Liver (tissue), 9 donors: ENCODE results near the gene RANBP17. TPM values are rescaled to one million over a fixed set of nuclear protein-coding genes. Genes with fewer than 3 reads are reported as not detected.

Experiments
- DNase-seq: peaks from one replicate; pipeline ENCODE4 v3.0.0-alpha.2; 2017; ENCODE audit warnings: low spot score
- H3K27ac ChIP-seq, 2 donors: one replicate each; pipeline ENCODE4 v1.7.0; 2013; ENCODE audit warnings: inconsistent platforms in 2 of 2, low read length in 2 of 2, control low read depth in 1 of 2, low read depth in 1 of 2, mild to moderate bottlenecking in 1 of 2
- H3K27me3 ChIP-seq, 4 donors: one replicate each; pipeline versions ENCODE4 v1.6.1 to v1.7.0; 2013; ENCODE audit warnings: low read length in 3 of 4, inconsistent platforms in 1 of 4, mild to moderate bottlenecking in 1 of 4, moderate library complexity in 1 of 4; ENCODE audit not compliant: control insufficient read depth in 4 of 4, insufficient read depth in 4 of 4
- H3K36me3 ChIP-seq, 4 donors: one replicate each; pipeline versions ENCODE4 v1.6.1 to v1.7.0; 2013; ENCODE audit warnings: low read length in 3 of 4, mild to moderate bottlenecking in 3 of 4, low read depth in 1 of 4, moderate library complexity in 1 of 4; ENCODE audit not compliant: control insufficient read depth in 4 of 4, insufficient read depth in 3 of 4
- H3K4me1 ChIP-seq, 4 donors: one replicate each; pipeline versions ENCODE4 v1.6.1 to v1.7.0; 2013; ENCODE audit warnings: low read length in 3 of 4, mild to moderate bottlenecking in 3 of 4, moderate library complexity in 1 of 4; ENCODE audit not compliant: control insufficient read depth in 4 of 4, insufficient read depth in 4 of 4
- H3K4me3 ChIP-seq, 3 donors: one replicate each; pipeline versions ENCODE4 v1.6.1 to v1.7.0; 2013; ENCODE audit warnings: low read length in 3 of 3, control low read depth in 1 of 3, low read depth in 1 of 3, mild to moderate bottlenecking in 1 of 3
- H3K9ac ChIP-seq, 2 donors: one replicate each; pipeline ENCODE4 v1.7.0; 2013; ENCODE audit warnings: low read length in 2 of 2, mild to moderate bottlenecking in 2 of 2, moderate library complexity in 2 of 2, control low read depth in 1 of 2, low read depth in 1 of 2
- H3K9me3 ChIP-seq, 4 donors: one replicate each; pipeline versions ENCODE4 v1.6.1 to v1.7.0; 2013; ENCODE audit warnings: low read length in 3 of 4; ENCODE audit not compliant: control insufficient read depth in 4 of 4
- EGR1 ChIP-seq, 2 donors: IDR thresholded peaks; 2 replicates each; pipeline ENCODE4 v1.6.1; 2016 to 2018; ENCODE audit warnings: antibody characterized with exemption in 2 of 2, low read depth in 2 of 2
- FOXA1 ChIP-seq: IDR thresholded peaks from 2 replicates; pipeline ENCODE4 v1.6.1; 2016; ENCODE audit warnings: antibody characterized with exemption
- FOXA2 ChIP-seq: IDR thresholded peaks from 2 replicates; pipeline ENCODE4 v1.6.1; 2016; ENCODE audit warnings: antibody characterized with exemption
- GABPA ChIP-seq, 2 donors: IDR thresholded peaks in 1 of 2; conservative IDR thresholded peaks in 1 of 2; 2 replicates each; pipeline ENCODE4 v1.6.1; 2016; ENCODE audit warnings: antibody characterized with exemption in 2 of 2, mild to moderate bottlenecking in 1 of 2, moderate library complexity in 1 of 2
- HNF4A ChIP-seq, 2 donors: conservative IDR thresholded peaks; 2 replicates each; pipeline ENCODE4 v1.6.1; 2016; ENCODE audit warnings: antibody characterized with exemption in 2 of 2, mild to moderate bottlenecking in 2 of 2
- HNF4G ChIP-seq: IDR thresholded peaks from 2 replicates; pipeline ENCODE4 v1.6.1; 2016; ENCODE audit warnings: antibody characterized with exemption
- JUND ChIP-seq, 2 donors: IDR thresholded peaks; 2 replicates each; pipeline ENCODE4 v1.6.1; 2016; ENCODE audit warnings: antibody characterized with exemption in 2 of 2
- NR2F2 ChIP-seq: IDR thresholded peaks from 2 replicates; pipeline ENCODE4 v1.6.1; 2016; ENCODE audit warnings: antibody characterized with exemption
- RAD21 ChIP-seq, 2 donors: IDR thresholded peaks; 2 replicates each; pipeline ENCODE4 v1.6.1; 2016; ENCODE audit warnings: antibody characterized with exemption in 2 of 2, mild to moderate bottlenecking in 2 of 2
- RXRA ChIP-seq, 2 donors: IDR thresholded peaks; 2 replicates each; pipeline ENCODE4 v1.6.1; 2017 to 2018; ENCODE audit warnings: antibody characterized with exemption in 2 of 2, mild to moderate bottlenecking in 1 of 2
- SP1 ChIP-seq: IDR thresholded peaks from 2 replicates; pipeline ENCODE4 v1.6.1; 2018; ENCODE audit warnings: antibody characterized with exemption, mild to moderate bottlenecking
- TAF1 ChIP-seq: conservative IDR thresholded peaks from 2 replicates; pipeline ENCODE4 v1.6.1; 2016; ENCODE audit warnings: antibody characterized with exemption, mild to moderate bottlenecking
- YY1 ChIP-seq: IDR thresholded peaks from 2 replicates; pipeline ENCODE4 v1.6.1; 2016; ENCODE audit warnings: antibody characterized with exemption, mild to moderate bottlenecking
- polyA plus RNA-seq, 2 donors: library from polyadenylated mRNA; stranded (reverse) in 1 of 2; unstranded in 1 of 2; fragments of 200-250 nt in 1 of 2; fragments of >200 nt in 1 of 2; fragmentation: Nextera tagmentation in 1 of 2; extraction: Ambion mirVana in 1 of 2; gene quantifications; one replicate each; pipeline versions ENCODE4 v1.2.1 to v1.2.3, GENCODE V29; 2013 to 2015
- total RNA-seq, 2 donors: library from RNA; depleted of rRNA; stranded (reverse); fragments of >200 nt; gene quantifications; one replicate each; pipeline ENCODE4 v1.2.3, GENCODE V29; 2014
- TF ChIP-seq, protein P1 (sequence below): IDR thresholded peaks from 2 replicates; pipeline ENCODE4 v1.6.1; 2016; ENCODE audit warnings: antibody characterized with exemption, mild to moderate bottlenecking
- TF ChIP-seq, protein P2 (sequence below): fragments of 150-350 bp; IDR thresholded peaks from 2 replicates; pipeline ENCODE4 v1.5.1; 2017; ENCODE audit warnings: improper control_type of control experiment, low read depth, low read length; ENCODE audit not compliant: missing input control
- TF ChIP-seq, protein P3 (sequence below): IDR thresholded peaks from 2 replicates; pipeline ENCODE4 v1.6.1; 2016; ENCODE audit warnings: antibody characterized with exemption
- TF ChIP-seq, protein P4 (sequence below): IDR thresholded peaks from 2 replicates; pipeline ENCODE4 v1.6.1; 2016; ENCODE audit warnings: antibody characterized with exemption
- TF ChIP-seq, protein P5 (sequence below): IDR thresholded peaks from 2 replicates; pipeline ENCODE4 v1.6.1; 2016; ENCODE audit warnings: antibody characterized with exemption
- donor health status: healthy.
- donor health status: healthy.
- donor health status: healthy.
- donor health status: healthy.
- donor health status: healthy.

The RANBP17 gene
- total and polyA plus RNA-seq, 4 donors: 0.83 to 10.8 (median 7.9) TPM

DNA sequence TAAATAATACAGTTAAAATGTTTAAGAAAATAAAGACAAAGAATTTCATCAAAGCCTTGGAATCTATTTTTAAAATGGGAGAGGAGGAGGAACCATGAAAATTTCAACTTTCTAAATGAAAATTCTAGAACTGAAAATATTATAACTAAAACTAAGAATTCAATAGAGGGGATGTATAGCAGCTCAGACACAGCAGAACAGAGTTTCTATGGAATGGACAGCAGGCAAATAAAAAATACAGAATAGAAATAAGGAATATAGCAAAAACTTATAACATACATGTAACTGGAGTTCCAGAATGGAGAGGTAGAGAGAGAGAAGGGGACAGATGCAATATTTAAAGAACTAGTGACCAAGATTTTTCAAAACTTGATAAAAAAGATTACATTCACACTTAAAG lies 1.4 kb upstream of the RANBP17 start:
- TF ChIP-seq TAF1: no peak
- TF ChIP-seq RXRA (IDR thresholded peaks at IDR 0.05): no peak
- TF ChIP-seq HNF4G: no peak
- no peak for TF ChIP-seq EGR1 (IDR thresholded peaks at IDR 0.05; ENCODE audit: low read depth in 2 of 2)
- no peak for TF ChIP-seq YY1
- no peak for TF ChIP-seq RAD21 (IDR thresholded peaks at IDR 0.05)
- TF ChIP-seq HNF4A (conservative IDR thresholded peaks at IDR 0.05): no peak
- no peak for TF ChIP-seq SP1
- no peak for TF ChIP-seq FOXA1
- TF ChIP-seq, protein P1, sequence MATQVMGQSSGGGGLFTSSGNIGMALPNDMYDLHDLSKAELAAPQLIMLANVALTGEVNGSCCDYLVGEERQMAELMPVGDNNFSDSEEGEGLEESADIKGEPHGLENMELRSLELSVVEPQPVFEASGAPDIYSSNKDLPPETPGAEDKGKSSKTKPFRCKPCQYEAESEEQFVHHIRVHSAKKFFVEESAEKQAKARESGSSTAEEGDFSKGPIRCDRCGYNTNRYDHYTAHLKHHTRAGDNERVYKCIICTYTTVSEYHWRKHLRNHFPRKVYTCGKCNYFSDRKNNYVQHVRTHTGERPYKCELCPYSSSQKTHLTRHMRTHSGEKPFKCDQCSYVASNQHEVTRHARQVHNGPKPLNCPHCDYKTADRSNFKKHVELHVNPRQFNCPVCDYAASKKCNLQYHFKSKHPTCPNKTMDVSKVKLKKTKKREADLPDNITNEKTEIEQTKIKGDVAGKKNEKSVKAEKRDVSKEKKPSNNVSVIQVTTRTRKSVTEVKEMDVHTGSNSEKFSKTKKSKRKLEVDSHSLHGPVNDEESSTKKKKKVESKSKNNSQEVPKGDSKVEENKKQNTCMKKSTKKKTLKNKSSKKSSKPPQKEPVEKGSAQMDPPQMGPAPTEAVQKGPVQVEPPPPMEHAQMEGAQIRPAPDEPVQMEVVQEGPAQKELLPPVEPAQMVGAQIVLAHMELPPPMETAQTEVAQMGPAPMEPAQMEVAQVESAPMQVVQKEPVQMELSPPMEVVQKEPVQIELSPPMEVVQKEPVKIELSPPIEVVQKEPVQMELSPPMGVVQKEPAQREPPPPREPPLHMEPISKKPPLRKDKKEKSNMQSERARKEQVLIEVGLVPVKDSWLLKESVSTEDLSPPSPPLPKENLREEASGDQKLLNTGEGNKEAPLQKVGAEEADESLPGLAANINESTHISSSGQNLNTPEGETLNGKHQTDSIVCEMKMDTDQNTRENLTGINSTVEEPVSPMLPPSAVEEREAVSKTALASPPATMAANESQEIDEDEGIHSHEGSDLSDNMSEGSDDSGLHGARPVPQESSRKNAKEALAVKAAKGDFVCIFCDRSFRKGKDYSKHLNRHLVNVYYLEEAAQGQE: no peak
- no peak for TF ChIP-seq NR2F2
- TF ChIP-seq, protein P2, sequence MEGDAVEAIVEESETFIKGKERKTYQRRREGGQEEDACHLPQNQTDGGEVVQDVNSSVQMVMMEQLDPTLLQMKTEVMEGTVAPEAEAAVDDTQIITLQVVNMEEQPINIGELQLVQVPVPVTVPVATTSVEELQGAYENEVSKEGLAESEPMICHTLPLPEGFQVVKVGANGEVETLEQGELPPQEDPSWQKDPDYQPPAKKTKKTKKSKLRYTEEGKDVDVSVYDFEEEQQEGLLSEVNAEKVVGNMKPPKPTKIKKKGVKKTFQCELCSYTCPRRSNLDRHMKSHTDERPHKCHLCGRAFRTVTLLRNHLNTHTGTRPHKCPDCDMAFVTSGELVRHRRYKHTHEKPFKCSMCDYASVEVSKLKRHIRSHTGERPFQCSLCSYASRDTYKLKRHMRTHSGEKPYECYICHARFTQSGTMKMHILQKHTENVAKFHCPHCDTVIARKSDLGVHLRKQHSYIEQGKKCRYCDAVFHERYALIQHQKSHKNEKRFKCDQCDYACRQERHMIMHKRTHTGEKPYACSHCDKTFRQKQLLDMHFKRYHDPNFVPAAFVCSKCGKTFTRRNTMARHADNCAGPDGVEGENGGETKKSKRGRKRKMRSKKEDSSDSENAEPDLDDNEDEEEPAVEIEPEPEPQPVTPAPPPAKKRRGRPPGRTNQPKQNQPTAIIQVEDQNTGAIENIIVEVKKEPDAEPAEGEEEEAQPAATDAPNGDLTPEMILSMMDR: no peak
- TF ChIP-seq, protein P3, sequence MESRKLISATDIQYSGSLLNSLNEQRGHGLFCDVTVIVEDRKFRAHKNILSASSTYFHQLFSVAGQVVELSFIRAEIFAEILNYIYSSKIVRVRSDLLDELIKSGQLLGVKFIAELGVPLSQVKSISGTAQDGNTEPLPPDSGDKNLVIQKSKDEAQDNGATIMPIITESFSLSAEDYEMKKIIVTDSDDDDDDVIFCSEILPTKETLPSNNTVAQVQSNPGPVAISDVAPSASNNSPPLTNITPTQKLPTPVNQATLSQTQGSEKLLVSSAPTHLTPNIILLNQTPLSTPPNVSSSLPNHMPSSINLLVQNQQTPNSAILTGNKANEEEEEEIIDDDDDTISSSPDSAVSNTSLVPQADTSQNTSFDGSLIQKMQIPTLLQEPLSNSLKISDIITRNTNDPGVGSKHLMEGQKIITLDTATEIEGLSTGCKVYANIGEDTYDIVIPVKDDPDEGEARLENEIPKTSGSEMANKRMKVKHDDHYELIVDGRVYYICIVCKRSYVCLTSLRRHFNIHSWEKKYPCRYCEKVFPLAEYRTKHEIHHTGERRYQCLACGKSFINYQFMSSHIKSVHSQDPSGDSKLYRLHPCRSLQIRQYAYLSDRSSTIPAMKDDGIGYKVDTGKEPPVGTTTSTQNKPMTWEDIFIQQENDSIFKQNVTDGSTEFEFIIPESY: no peak
- no peak for TF ChIP-seq JUND (IDR thresholded peaks at IDR 0.05)
- no peak for TF ChIP-seq GABPA (IDR thresholded peaks at IDR 0.05 in 1 of 2, conservative IDR thresholded peaks at IDR 0.05 in 1 of 2)
- TF ChIP-seq, protein P4, sequence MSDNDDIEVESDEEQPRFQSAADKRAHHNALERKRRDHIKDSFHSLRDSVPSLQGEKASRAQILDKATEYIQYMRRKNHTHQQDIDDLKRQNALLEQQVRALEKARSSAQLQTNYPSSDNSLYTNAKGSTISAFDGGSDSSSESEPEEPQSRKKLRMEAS: no peak
- TF ChIP-seq FOXA2: no peak
- TF ChIP-seq, protein P5, sequence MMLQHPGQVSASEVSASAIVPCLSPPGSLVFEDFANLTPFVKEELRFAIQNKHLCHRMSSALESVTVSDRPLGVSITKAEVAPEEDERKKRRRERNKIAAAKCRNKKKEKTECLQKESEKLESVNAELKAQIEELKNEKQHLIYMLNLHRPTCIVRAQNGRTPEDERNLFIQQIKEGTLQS: no peak
- Histone ChIP-seq H3K36me3 (no peaks in the 10 kb centered on the region), H3K27me3 (no peaks in the 10 kb centered on the region)

More for the DNA sequence above, 1.4 kb upstream of the RANBP17 start:
- Histone ChIP-seq H3K9ac (no peak overlapping the region), H3K4me3 (no peak overlapping the region), H3K9me3 (peaks cover 6 to 18% (median 13%) of the 10 kb centered on the region in 4 donors), H3K27ac (no peak overlapping the region), H3K4me1 (peaks cover 0 to 6% (median 3%) of the 10 kb centered on the region in 4 donors)
- DNase-seq: no peak
